Right lung (tissue), 5 donors: ENCODE results near the gene CRTAC1. TPM values are rescaled to one million over a fixed set of nuclear protein-coding genes. Genes with fewer than 3 reads are reported as not detected.

ENCODE experiments used
- DNase-seq, 2 donors: peaks; one replicate each; pipeline ENCODE4 v3.0.0-alpha.2; 2013
- polyA plus RNA-seq, 5 donors: library from polyadenylated mRNA; unstranded; fragments of 120-200 nt; gene quantifications; one replicate each; pipeline versions ENCODE4 v1.2.1 to v1.2.3, GENCODE V29; 2013; ENCODE audit warnings: inconsistent platforms in 1 of 5, low replicate concordance in 1 of 5; ENCODE audit not compliant: insufficient read length in 5 of 5, insufficient read depth in 1 of 5

CRTAC1 gene
- polyA plus RNA-seq, 5 donors = 2.3 to 7.1 (median 2.7) TPM

DNA sequence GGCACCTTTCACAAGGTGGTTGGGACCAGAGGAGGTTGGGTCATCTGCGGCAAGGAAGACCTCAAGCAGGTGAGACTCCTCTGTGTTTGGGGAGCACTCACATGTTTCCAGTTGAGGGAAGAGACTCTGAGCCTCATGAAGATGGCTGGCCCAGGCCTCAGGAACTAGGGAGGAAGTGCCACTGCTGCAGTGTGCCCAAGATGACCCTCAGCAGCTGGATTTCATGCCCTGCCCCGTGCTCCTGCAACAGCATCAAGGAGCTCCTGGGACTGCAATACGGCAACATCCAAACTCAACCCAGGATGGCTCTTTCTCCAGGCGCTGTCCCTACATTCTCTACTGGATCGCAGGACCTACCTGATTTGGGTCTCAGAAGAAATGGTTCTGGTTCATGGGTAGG lies 106.9 kb downstream of the CRTAC1 start:
- DNase-seq = no peak

GRCh38 chr10:97923057-97923456 lies 107.4 kb downstream of the CRTAC1 start:
- DNase-seq = no peak

DNA sequence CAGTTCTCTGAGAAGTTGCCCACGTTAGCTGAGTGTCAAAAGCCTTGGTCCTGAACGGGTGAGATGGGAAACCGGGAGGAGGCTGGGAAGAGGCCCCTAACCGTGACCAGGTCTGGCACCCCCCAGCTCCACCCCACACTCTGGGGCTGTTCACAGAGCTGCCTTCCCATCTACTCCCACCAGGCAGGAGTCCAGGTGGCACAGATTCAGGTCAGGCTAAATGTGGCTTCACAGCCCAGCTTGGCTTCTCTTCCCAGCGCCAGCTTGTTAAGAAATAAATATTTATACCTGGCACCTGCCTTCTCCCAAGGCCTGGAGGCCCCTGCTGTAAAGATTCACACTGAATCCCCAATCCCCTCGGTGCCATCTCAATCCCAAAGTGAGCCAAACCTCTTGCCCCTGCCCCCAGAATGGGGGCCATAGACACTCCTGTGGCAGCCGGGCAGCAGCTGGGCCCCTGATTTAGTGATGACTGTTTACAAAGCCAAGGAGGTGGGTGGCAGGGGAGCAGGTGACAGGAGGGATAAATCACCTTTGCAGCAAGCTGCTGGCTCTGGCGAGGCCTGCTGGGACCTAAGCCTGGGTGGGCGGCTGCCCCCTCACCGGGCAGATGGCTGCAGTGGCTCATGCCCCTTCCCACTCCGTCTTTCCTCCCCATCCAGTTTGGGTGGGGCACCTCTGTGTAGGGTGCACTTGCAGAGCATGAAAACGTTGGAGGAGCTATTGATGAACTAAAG lies 108.2 kb downstream of the CRTAC1 start:
- no peak for DNase-seq

GRCh38 chr10:97921581-97922021 lies 108.8 kb downstream of the CRTAC1 start:
- no peak for DNase-seq

- no peak for DNase-seq
Observed at GRCh38 chr10:97920865-97921264, 109.6 kb downstream of the CRTAC1 start.

- DNase-seq = no peak
Observed at GRCh38 chr10:97919012-97919411, 111.4 kb downstream of the CRTAC1 start.

GRCh38 chr10:97916586-97916985 lies 113.8 kb downstream of the CRTAC1 start:
- peak in 1 of 2 donors; percentile 34 for DNase-seq

- no peak for DNase-seq
Observed at GRCh38 chr10:97915346-97916131, 114.9 kb downstream of the CRTAC1 start.

DNA sequence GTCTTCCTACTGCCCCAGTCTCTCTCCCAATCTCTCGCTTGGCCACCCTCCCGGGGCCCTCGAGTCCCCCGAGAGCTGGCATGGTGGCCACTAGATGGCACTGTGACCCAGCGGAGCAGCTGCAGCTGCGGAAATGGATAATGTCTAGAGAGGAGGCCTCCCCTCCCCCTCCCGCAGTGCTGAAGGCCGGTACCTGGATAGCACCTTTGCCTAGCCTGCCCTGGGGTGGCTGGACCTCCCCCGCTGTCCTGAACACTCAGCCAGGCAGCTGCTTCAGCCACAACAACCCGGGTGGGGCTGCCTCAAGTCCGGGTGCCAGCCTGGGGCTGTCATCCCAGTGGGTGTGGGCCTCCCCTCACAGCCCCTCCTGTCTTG lies 115.6 kb downstream of the CRTAC1 start:
- DNase-seq = peak; percentile 65 to 66

DNA sequence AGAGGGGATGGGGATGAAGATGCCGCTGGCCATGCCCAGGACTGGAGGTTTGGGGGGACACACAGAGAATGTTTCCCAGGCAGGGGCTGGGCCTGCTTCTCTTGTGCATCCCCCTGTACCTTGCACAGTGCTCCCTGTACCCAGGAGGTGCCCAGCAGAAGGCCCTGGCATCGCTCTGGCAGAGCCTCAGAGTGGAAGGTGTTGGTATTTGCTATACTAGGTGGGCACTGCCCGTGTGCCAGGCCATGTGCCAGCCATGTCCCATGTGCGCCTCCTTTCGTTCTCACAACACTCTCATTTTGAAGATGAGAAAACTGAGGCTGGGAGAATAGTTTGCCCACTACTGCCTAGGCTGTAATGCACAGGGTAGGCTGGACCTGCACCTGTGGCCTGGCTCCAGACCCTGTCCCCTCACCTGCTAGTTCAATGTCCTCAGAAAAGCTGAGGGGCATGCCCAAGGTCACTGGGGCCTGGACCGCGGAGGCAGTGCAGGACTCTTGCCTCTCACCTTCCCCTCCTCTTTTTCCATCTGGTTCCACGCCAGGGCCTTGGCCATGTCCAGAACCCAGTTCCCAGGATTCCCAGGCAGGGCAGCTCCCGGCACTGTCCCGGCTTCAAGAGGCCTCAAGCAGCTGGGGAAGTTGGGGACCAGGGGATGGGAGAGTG lies 116.1 kb downstream of the CRTAC1 start:
- DNase-seq = no peak

GRCh38 chr10:97913614-97914013 lies 116.8 kb downstream of the CRTAC1 start:
- no peak for DNase-seq

GRCh38 chr10:97913193-97913592 lies 117.2 kb downstream of the CRTAC1 start:
- DNase-seq = no peak

DNA sequence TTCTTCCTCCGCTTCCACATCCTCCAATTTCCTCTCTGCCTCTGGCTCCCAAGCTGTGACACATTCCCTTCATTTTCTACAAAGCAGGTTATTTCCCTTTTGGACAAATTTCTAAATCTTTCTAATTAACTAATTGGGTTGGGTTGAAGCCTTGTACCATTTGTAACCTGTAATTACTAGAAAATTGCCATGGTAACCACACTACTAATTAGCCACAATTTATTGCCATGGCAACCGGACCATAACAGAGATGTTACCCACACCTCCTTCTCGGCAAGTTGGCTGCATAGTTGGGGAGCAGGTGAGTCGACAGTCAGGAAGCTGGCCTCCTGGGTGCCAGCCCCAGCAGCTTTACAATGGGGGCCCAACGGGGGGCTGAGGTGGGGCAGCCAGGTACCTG lies 119.2 kb downstream of the CRTAC1 start:
- DNase-seq = no peak

DNA sequence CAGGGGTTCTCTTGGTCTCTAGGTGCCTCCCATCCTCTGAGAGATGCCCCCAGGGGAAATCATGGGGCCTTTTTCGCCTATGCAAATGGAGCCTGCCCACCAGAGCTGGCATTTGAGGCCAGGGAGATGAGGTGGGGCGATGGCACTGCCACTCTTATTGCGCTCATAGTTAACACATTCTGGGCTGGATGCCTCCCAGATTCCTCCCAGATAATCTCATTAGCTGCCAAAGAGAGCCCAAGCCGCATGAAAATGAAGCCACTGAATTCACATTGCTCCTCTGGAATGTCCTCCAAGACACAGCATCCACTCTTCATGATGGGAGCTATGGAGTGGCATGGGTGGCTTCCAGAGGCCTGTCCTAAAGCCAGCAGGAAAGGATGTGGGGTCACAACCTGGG lies 119.8 kb downstream of the CRTAC1 start:
- DNase-seq = no peak

GRCh38 chr10:97907830-97908229 lies 122.6 kb downstream of the CRTAC1 start:
- no peak for DNase-seq

DNA sequence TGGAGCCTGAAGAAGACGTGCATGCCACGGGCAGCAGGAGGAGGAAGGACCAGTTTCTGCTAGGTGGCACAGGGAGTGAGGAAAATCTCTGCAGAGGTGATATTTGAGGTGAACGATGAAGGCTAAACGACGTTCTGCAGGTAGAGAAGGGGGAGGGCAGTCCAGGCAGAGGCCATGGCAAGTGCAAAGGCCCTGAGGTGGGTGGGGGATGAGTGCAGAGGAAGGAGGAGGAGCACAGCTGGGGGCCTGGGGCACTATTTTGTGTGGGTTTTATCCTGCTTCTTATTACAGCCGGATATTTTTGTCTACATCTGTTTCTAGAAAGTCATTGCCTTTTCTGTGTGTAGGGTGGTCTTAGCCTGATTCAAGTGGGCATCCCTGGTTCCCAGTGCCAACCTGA lies 123.2 kb downstream of the CRTAC1 start:
- DNase-seq = no peak

DNA sequence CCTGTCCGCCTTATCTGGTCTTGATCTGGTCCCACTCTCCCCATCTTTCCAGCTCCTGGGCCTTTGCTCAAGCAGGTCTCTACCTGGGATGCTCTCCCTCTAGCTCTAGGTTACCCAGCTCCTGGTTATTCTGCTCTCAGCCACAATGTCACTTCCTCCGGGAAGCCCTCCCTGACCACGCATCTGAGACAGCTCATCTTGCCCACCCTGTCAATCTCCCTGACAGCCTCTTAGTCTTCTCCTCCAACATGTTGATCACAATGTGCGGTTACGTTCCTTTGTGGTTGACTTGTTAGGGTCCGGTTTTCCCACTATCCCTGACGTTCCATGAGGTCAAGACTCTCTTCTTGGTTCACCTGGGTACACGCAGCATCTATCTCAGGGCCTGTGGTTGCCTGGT lies 125.1 kb downstream of the CRTAC1 start:
- DNase-seq = no peak

- DNase-seq = no peak
Observed at GRCh38 chr10:97904576-97904975, 125.8 kb downstream of the CRTAC1 start.

DNA sequence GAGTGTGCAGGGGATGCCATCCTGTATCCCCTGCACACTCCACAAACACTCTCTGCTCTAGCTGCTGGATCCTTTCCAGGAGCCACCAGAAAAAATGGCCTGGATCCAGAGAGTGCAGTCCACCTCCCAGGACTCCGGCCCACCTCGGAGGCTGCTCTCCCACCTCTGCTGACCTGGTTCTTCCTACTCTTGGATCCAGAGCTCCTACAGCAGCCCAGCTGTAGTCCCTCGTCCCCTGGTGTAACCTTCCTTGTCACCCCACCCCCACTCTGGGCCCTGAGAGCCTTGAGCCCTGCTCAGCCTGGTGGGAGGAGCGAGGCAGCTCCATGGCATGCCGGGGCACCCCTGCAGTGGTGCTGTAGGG lies 126.4 kb downstream of the CRTAC1 start:
- no peak for DNase-seq

GRCh38 chr10:97903128-97904017 lies 127.0 kb downstream of the CRTAC1 start:
- DNase-seq = no peak

DNA sequence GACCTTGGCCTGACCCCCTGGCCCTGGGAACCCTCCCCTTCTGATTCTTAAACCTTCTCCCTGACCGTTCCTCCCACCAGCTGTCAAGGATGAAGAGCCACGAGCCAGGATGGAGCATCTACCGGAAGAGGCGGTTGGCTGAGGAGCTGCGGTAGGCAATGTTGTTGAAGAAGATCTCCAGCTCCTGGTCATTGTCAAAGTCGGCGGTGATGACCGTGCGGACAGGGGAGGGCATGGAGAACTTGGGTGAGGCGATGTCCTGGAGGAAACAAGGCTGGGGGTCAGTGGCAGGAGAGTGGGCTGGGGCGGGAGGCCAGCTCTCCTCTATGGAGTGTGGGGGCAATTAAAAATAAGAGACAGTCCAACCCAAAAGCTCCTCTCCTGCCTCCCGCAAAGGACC lies 129.0 kb downstream of the CRTAC1 start:
- DNase-seq = no peak

DNA sequence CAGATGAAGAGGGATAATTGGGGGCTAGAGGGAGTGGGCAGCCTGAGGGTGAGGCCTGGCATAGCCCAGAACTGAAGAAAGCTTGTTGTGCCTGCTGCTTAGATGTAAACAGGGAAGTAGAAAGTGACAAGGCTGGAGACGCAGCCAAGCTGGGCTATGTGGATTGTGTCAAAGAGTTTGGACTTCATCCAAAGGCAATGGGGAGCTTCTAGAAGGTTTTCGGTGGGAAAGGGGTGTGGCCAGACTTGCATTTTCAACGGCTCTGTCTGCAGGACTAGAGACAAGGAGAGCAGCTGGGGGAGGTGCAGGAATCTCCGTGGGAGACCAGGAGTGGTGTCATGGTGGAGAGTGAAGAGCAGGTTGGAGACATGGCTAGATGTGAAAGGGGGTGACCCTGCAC lies 132.0 kb downstream of the CRTAC1 start:
- DNase-seq = no peak
